SK-N-SH treated with all-trans-retinoic acid at 6 μM for 48 hours (cell line): ENCODE measurements around the gene TRPV5.

Experiments used
- GLIS3 ChIP-seq: fragments of 250-450 bp; sonication (Bioruptor Pico); IDR thresholded peaks from 2 replicates; pipeline ENCODE4 v1.5.0; 2020; ENCODE audit warnings: mild to moderate bottlenecking, moderate library complexity
- PATZ1 ChIP-seq: fragments of 250-450 bp; sonication (Bioruptor Pico); IDR thresholded peaks from 2 replicates; pipeline ENCODE4 v1.8.0; 2020; ENCODE audit warnings: mild to moderate bottlenecking, moderate library complexity, borderline replicate concordance
- POU6F1 ChIP-seq: fragments of 250-450 bp; sonication (Bioruptor Pico); IDR thresholded peaks from 2 replicates; pipeline ENCODE4 v1.8.0; 2021; ENCODE audit warnings: low read depth, mild to moderate bottlenecking, moderate library complexity, borderline replicate concordance
- PPARA ChIP-seq: fragments of 250-450 bp; sonication (Bioruptor Pico); IDR thresholded peaks from 2 replicates; pipeline ENCODE4 v1.5.0; 2020; ENCODE audit warnings: mild to moderate bottlenecking, borderline replicate concordance
- SNAI2 ChIP-seq: fragments of 250-450 bp; sonication (Bioruptor Pico); IDR thresholded peaks from 2 replicates; pipeline ENCODE4 v1.5.0; 2020; ENCODE audit warnings: mild to moderate bottlenecking, moderate library complexity
- ZC3H10 ChIP-seq: fragments of 250-450 bp; sonication (Bioruptor Pico); IDR thresholded peaks from 2 replicates; pipeline ENCODE4 v1.5.1; 2021; ENCODE audit warnings: mild to moderate bottlenecking, moderate library complexity
- ZNF565 ChIP-seq: fragments of 450-650 bp; formaldehyde crosslinking; conservative IDR thresholded peaks from 2 replicates; pipeline ENCODE4 v1.5.0; 2020; ENCODE audit warnings: low read depth, mild to moderate bottlenecking, moderate library complexity
- TF ChIP-seq, protein P1 (sequence below): fragments of 250-450 bp; sonication (Bioruptor Pico); IDR thresholded peaks from 2 replicates; pipeline ENCODE4 v1.5.1; 2020; ENCODE audit warnings: low read depth, mild to moderate bottlenecking, moderate library complexity

GRCh38 chr7:142859829-142860228 is 73.7 kb downstream of the TRPV5 start:
- no peak for TF ChIP-seq GLIS3 (CRISPR knock-in tag)
- no peak for TF ChIP-seq ZC3H10
- no peak for TF ChIP-seq SNAI2 (CRISPR knock-in tag)
- no peak for TF ChIP-seq PPARA (CRISPR knock-in tag)
- no peak for TF ChIP-seq POU6F1 (CRISPR knock-in tag)
- TF ChIP-seq ZNF565 (CRISPR knock-in tag) = no peak
- TF ChIP-seq PATZ1 = no peak
- TF ChIP-seq, protein P1, sequence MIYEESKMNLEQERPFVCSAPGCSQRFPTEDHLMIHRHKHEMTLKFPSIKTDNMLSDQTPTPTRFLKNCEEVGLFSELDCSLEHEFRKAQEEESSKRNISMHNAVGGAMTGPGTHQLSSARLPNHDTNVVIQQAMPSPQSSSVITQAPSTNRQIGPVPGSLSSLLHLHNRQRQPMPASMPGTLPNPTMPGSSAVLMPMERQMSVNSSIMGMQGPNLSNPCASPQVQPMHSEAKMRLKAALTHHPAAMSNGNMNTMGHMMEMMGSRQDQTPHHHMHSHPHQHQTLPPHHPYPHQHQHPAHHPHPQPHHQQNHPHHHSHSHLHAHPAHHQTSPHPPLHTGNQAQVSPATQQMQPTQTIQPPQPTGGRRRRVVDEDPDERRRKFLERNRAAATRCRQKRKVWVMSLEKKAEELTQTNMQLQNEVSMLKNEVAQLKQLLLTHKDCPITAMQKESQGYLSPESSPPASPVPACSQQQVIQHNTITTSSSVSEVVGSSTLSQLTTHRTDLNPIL (CRISPR knock-in tag) = no peak
